Caco-2 (cell line): ENCODE measurements around the gene LDB3. TPM values are rescaled to one million over a fixed set of nuclear protein-coding genes. Genes with fewer than 3 reads are reported as not detected.

Source experiments
- BruUV-seq: library from RNA; stranded (reverse); fragments of 400-500 nt; replicated peaks from 2 replicates; lab custom pipeline; 2021; lab: Mats Ljungman, UMichigan
- CTCF ChIA-PET: fragments of 300-600 bp; sonication (Branson Sonifier 250); formaldehyde crosslinking; loops from one replicate; lab custom pipeline; 2022; ENCODE audit warnings: antibody characterized with exemption; lab: Charles Lee
- POLR2A ChIA-PET: fragments of 300-600 bp; sonication (Branson Sonifier 250); formaldehyde crosslinking; loops from one replicate; lab custom pipeline; 2022; ENCODE audit warnings: antibody characterized with exemption; lab: Charles Lee
- DNase-seq, 2 experiments: peaks; one replicate each; pipeline versions ENCODE4 v3.0.0 to v3.0.0-alpha.2; 2020 to 2022
- H3K27me3 ChIP-seq: replicated peaks from 2 replicates; pipeline ENCODE4 v1.6.0; 2011; ENCODE audit warnings: low read length; ENCODE audit not compliant: control insufficient read depth, insufficient read depth
- H3K36me3 ChIP-seq: 2 replicates; pipeline ENCODE4 v1.5.1; 2011; ENCODE audit warnings: low read length; ENCODE audit not compliant: control insufficient read depth, insufficient read depth
- H3K4me1 ChIP-seq: fragments of 250-450 bp; sonication (Bioruptor Pico); 2 replicates; pipeline ENCODE4 v1.5.1; 2020; ENCODE audit warnings: mild to moderate bottlenecking
- H3K4me3 ChIP-seq: 2 replicates; pipeline ENCODE4 v1.5.1; 2011; ENCODE audit warnings: low read depth, mild to moderate bottlenecking, control low read depth, low read length
- H3K9me3 ChIP-seq: fragments of 250-450 bp; sonication (Bioruptor Pico); 2 replicates; pipeline ENCODE4 v1.5.1; 2020; ENCODE audit warnings: mild to moderate bottlenecking, moderate library complexity
- H3K27ac Mint-ChIP-seq: one replicate; pipeline ENCODE4 v1.8.0; 2022; ENCODE audit warnings: mixed read lengths; ENCODE audit not compliant: unreplicated experiment
- H3K27me3 Mint-ChIP-seq: one replicate; pipeline ENCODE4 v1.8.0; 2022; ENCODE audit warnings: mixed read lengths; ENCODE audit not compliant: insufficient read depth, unreplicated experiment
- H3K36me3 Mint-ChIP-seq: one replicate; pipeline ENCODE4 v1.8.0; 2022; ENCODE audit warnings: mild to moderate bottlenecking, mixed read lengths; ENCODE audit not compliant: insufficient read depth, unreplicated experiment
- H3K4me1 Mint-ChIP-seq: one replicate; pipeline ENCODE4 v1.8.0; 2022; ENCODE audit warnings: low read depth, mixed read lengths; ENCODE audit not compliant: unreplicated experiment
- H3K4me3 Mint-ChIP-seq: one replicate; pipeline ENCODE4 v1.8.0; 2022; ENCODE audit warnings: mild to moderate bottlenecking, moderate library complexity, mixed read lengths; ENCODE audit not compliant: unreplicated experiment
- H3K9me3 Mint-ChIP-seq: one replicate; pipeline ENCODE4 v1.8.0; 2022; ENCODE audit warnings: mixed read lengths; ENCODE audit not compliant: unreplicated experiment
- intact Hi-C: fragments of 100-400 bp; cut with micrococcal nuclease; formaldehyde crosslinking; loops from one replicate; pipeline ENCODE4 v1.10.0; 2022; ENCODE audit not compliant: unreplicated experiment
- total RNA-seq: library from RNA; stranded (reverse); gene quantifications from 2 replicates; pipeline ENCODE4 v1.2.3, GENCODE V29; 2022
- TF ChIP-seq, protein P1 (sequence below), 2 experiments: fragments of 200-600 bp in 1 of 2; IDR thresholded peaks; 1 replicate in 1 of 2; 2 replicates in 1 of 2; pipeline versions ENCODE4 v1.5.1 to v1.8.0; 2011 to 2022; ENCODE audit warnings: antibody characterized with exemption in 1 of 2, control low read depth in 1 of 2, inconsistent platforms in 1 of 2, low read depth in 1 of 2, low read length in 1 of 2, mild to moderate bottlenecking in 1 of 2, moderate library complexity in 1 of 2; ENCODE audit not compliant: insufficient read depth in 1 of 2, severe bottlenecking in 1 of 2, unreplicated experiment in 1 of 2

Gene LDB3
- total RNA-seq, 1 experiment from 2014 or later: 0.09 TPM

DNA sequence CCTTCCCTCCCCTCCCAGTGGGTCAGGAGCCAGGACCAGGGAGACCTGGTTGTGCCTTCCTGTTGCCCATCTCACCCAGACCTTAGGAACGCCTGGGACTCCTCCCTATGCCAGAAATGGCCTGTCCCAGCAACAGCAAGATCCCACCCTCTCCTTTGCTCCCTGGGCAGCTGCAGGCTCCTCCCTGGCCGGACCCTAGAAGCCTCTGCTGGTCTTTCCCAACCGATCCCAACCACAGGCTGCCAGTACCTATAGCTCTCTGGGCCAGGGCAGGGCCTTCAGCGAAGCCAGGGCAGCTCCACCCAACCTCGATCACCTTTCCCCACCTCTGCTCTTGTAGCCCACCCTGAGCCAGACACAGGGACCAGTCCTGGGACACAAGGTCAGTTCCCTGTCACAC, 21.9 kb downstream of the LDB3 start:
- Mint-ChIP-seq H3K36me3 (peaks cover 4% of the 10 kb centered on the region), H3K9me3 (no peaks in the 10 kb centered on the region), H3K27me3 (peaks cover 3% of the 10 kb centered on the region), H3K27ac (no peak overlapping the region), H3K4me3 (no peak overlapping the region), H3K4me1 (no peaks in the 10 kb centered on the region)
- CTCF ChIA-PET: no interaction called here
- no peak for DNase-seq
- H3K36me3 ChIP-seq: no peaks in the 10 kb centered on the region
- no peaks in the 10 kb centered on the region for H3K27me3 ChIP-seq
- POLR2A ChIA-PET: no interaction called here
- TF ChIP-seq, protein P1, sequence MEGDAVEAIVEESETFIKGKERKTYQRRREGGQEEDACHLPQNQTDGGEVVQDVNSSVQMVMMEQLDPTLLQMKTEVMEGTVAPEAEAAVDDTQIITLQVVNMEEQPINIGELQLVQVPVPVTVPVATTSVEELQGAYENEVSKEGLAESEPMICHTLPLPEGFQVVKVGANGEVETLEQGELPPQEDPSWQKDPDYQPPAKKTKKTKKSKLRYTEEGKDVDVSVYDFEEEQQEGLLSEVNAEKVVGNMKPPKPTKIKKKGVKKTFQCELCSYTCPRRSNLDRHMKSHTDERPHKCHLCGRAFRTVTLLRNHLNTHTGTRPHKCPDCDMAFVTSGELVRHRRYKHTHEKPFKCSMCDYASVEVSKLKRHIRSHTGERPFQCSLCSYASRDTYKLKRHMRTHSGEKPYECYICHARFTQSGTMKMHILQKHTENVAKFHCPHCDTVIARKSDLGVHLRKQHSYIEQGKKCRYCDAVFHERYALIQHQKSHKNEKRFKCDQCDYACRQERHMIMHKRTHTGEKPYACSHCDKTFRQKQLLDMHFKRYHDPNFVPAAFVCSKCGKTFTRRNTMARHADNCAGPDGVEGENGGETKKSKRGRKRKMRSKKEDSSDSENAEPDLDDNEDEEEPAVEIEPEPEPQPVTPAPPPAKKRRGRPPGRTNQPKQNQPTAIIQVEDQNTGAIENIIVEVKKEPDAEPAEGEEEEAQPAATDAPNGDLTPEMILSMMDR (IDR thresholded peaks at IDR 0.05; ENCODE audit: insufficient read depth in 1 of 2, low read depth in 1 of 2, low read length in 1 of 2, severe bottlenecking in 1 of 2, unreplicated experiment in 1 of 2): no peak
- intact Hi-C loops: no loop called here
- H3K4me3 ChIP-seq: no peak overlapping the region
- no TSS peak for BruUV-seq
- H3K9me3 ChIP-seq: no peaks in the 10 kb centered on the region
- H3K4me1 ChIP-seq: no peaks in the 10 kb centered on the region

DNA sequence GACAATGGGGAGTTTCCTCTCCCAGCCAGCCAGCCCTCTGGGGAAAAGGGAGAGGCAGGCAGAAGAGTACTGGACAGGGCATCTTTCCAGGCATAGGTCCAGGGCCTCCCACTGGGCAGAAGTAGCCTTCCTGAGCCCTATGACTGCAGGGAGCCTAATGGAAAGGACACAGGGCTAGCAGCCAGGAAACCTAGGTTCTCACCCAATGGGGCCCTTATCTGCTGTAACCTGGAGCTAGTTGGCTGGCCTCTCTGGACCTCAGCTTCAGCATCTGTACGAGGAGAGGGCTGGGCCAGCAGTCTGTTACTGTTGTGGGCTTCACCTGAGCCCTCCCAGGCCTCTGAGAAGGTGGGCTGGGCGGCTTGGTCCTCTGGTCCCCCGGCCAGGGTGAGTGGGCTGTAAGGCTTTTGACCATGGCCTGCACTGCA, 22.4 kb downstream of the LDB3 start:
- POLR2A ChIA-PET: no interaction called here
- Histone ChIP-seq H3K4me3 (no peak overlapping the region), H3K27me3 (no peaks in the 10 kb centered on the region), H3K9me3 (no peaks in the 10 kb centered on the region), H3K4me1 (no peaks in the 10 kb centered on the region), H3K36me3 (no peaks in the 10 kb centered on the region)
- Mint-ChIP-seq H3K4me1 (no peaks in the 10 kb centered on the region), H3K4me3 (no peak overlapping the region), H3K9me3 (no peaks in the 10 kb centered on the region), H3K27ac (no peak overlapping the region), H3K27me3 (peaks cover under 1% of the 10 kb centered on the region), H3K36me3 (peaks cover 4% of the 10 kb centered on the region)
- intact Hi-C loops: no loop called here
- no peak for DNase-seq
- TF ChIP-seq, protein P1 (IDR thresholded peaks at IDR 0.05; ENCODE audit: insufficient read depth in 1 of 2, low read depth in 1 of 2, low read length in 1 of 2, severe bottlenecking in 1 of 2, unreplicated experiment in 1 of 2): no peak
- BruUV-seq: no TSS peak
- CTCF ChIA-PET: no interaction called here

- Mint-ChIP-seq H3K9me3 (no peaks in the 10 kb centered on the region), H3K4me1 (no peaks in the 10 kb centered on the region), H3K27me3 (peaks cover 2% of the 10 kb centered on the region), H3K36me3 (peaks cover 4% of the 10 kb centered on the region), H3K27ac (no peak overlapping the region), H3K4me3 (no peak overlapping the region)
- ChIA-PET CTCF (no interaction called here), POLR2A (no interaction called here)
- no peak for DNase-seq
- BruUV-seq: no TSS peak
- intact Hi-C loops: no loop called here
- TF ChIP-seq, protein P1 (IDR thresholded peaks at IDR 0.05; ENCODE audit: insufficient read depth in 1 of 2, low read depth in 1 of 2, low read length in 1 of 2, severe bottlenecking in 1 of 2, unreplicated experiment in 1 of 2): no peak
- Histone ChIP-seq H3K4me1 (no peaks in the 10 kb centered on the region), H3K4me3 (no peak overlapping the region), H3K36me3 (no peaks in the 10 kb centered on the region), H3K9me3 (no peaks in the 10 kb centered on the region), H3K27me3 (no peaks in the 10 kb centered on the region)
Measured at GRCh38 chr10:86691333-86692022, 23.2 kb downstream of the LDB3 start.
